Adipocyte (in vitro differentiated cells): ENCODE data around the gene LTB4R.

Experiments
- DNase-seq: peaks from one replicate; pipeline ENCODE4 v3.0.0-alpha.2; 2015; ENCODE audit warnings: low read depth
- H3K27me3 ChIP-seq: replicated peaks from 2 replicates; pipeline ENCODE4 v1.7.0; 2013; ENCODE audit warnings: mild to moderate bottlenecking, low read length, moderate library complexity; ENCODE audit not compliant: control insufficient read depth, insufficient read depth
- H3K36me3 ChIP-seq: 2 replicates; pipeline ENCODE4 v1.7.0; 2013; ENCODE audit warnings: low read length, mild to moderate bottlenecking, moderate library complexity; ENCODE audit not compliant: control insufficient read depth, insufficient read depth, severe bottlenecking
- H3K4me1 ChIP-seq: 2 replicates; pipeline ENCODE4 v1.7.0; 2013; ENCODE audit warnings: mild to moderate bottlenecking, low read length, moderate library complexity; ENCODE audit not compliant: control insufficient read depth, insufficient read depth
- H3K4me3 ChIP-seq: 2 replicates; pipeline ENCODE4 v1.7.0; 2013; ENCODE audit warnings: mild to moderate bottlenecking, low read length, moderate library complexity
- H3K9ac ChIP-seq: 2 replicates; pipeline ENCODE4 v1.7.0; 2013; ENCODE audit warnings: mild to moderate bottlenecking, low read length, moderate library complexity
- H3K9me3 ChIP-seq: 2 replicates; pipeline ENCODE4 v1.7.0; 2013; ENCODE audit warnings: mild to moderate bottlenecking, low read length, moderate library complexity; ENCODE audit not compliant: control insufficient read depth

The LTB4R gene

GRCh38 chr14:24292118-24292807 is 19.0 kb upstream of the LTB4R start:
- Histone ChIP-seq H3K36me3 (peaks cover 57% of the 10 kb centered on the region), H3K27me3 (no peaks in the 10 kb centered on the region), H3K4me3 (no peak overlapping the region), H3K9me3 (no peaks in the 10 kb centered on the region), H3K9ac (no peak overlapping the region), H3K4me1 (peaks cover 6% of the 10 kb centered on the region)
- no peak for DNase-seq

DNA sequence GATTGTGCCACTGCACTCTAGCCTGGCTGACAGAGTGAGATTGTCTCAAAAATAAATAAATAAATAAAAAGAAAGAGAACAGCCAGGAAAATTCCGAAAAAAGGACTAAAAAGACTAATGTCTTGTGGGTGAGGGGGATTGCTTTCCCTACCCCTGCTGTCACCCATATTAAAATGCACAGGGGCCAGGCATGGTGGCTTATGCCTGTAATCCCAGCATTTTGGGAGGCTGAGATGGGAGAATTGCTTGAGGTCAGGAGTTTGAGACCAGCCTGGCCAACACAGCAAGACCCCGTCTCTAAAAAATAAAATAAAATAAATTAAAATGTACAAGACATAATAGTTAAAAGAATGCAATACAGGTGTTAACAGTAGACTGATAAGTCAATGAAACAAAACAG is 17.8 kb upstream of the LTB4R start:
- H3K27me3 ChIP-seq = no peaks in the 10 kb centered on the region
- no peak for DNase-seq
- H3K4me3 ChIP-seq = no peak overlapping the region
- H3K4me1 ChIP-seq = peaks cover 6% of the 10 kb centered on the region
- no peak overlapping the region for H3K9ac ChIP-seq
- peaks cover 57% of the 10 kb centered on the region for H3K36me3 ChIP-seq
- no peaks in the 10 kb centered on the region for H3K9me3 ChIP-seq

- no peaks in the 10 kb centered on the region for H3K27me3 ChIP-seq
- H3K36me3 ChIP-seq = peaks cover 35% of the 10 kb centered on the region
- no peak overlapping the region for H3K4me3 ChIP-seq
- H3K9ac ChIP-seq = peak overlapping the region; percentile 30
- no peaks in the 10 kb centered on the region for H3K9me3 ChIP-seq
- DNase-seq = peak; percentile 90
- H3K4me1 ChIP-seq = peaks cover 23% of the 10 kb centered on the region
Observed at GRCh38 chr14:24296341-24297157, 14.8 kb upstream of the LTB4R start.

GRCh38 chr14:24297190-24297964 is 13.9 kb upstream of the LTB4R start:
- H3K4me1 ChIP-seq = peaks cover 23% of the 10 kb centered on the region

DNA sequence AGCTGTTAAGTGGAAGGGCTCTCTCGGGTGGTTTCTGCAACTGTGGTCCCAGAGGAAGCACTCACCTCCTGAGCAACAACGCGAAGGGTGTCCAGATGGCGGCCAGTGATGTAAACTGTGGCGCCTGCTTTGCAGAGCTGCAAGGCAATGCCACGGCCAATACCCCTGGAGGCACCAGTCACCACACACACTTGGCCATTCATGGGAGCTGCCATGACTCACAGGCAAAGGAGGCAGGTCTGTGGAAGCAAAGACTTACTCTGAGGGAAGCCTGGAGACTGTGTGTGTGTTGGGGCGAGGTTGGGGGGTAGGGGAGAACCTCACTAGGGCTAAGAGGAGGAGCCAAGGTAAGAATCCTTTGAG is 12.4 kb upstream of the LTB4R start:
- peaks cover 23% of the 10 kb centered on the region for H3K4me1 ChIP-seq
- peak; percentile 49 for DNase-seq
- peaks cover 42% of the 10 kb centered on the region for H3K36me3 ChIP-seq
- H3K9me3 ChIP-seq = no peaks in the 10 kb centered on the region
- H3K4me3 ChIP-seq = peak overlapping the region; percentile 96
- no peaks in the 10 kb centered on the region for H3K27me3 ChIP-seq
- peak overlapping the region; percentile 96 for H3K9ac ChIP-seq

More at GRCh38 chr14:24297190-24297964, 13.9 kb upstream of the LTB4R start:
- H3K9ac ChIP-seq = no peak overlapping the region
- H3K9me3 ChIP-seq = no peaks in the 10 kb centered on the region
- no peaks in the 10 kb centered on the region for H3K27me3 ChIP-seq
- H3K4me3 ChIP-seq = no peak overlapping the region
- peaks cover 35% of the 10 kb centered on the region for H3K36me3 ChIP-seq
- peak; percentile 31 for DNase-seq

- Histone ChIP-seq H3K4me1 (peaks cover 23% of the 10 kb centered on the region), H3K36me3 (peaks cover 48% of the 10 kb centered on the region), H3K9ac (peak within 1 kb of the TSS; percentile 96), H3K9me3 (no peaks in the 10 kb centered on the region), H3K4me3 (peak within 1 kb of the TSS; percentile 96), H3K27me3 (no peaks in the 10 kb centered on the region)
- peak; percentile 96 for DNase-seq
Observed at GRCh38 chr14:24299255-24300191, 11.8 kb upstream of the LTB4R start, which contains the start of the genes DHRS1 and NOP9. TSS of gene DHRS1 (minus strand) at chr14:24299780. CDS start at chr14:24299106, 674 bp downstream. TSS of gene NOP9 (plus strand) at chr14:24299850. CDS start at chr14:24299955, 105 bp downstream.

- H3K9me3 ChIP-seq = no peaks in the 10 kb centered on the region
- H3K4me3 ChIP-seq = peak overlapping the region; percentile 96
- peak overlapping the region; percentile 96 for H3K9ac ChIP-seq
- H3K36me3 ChIP-seq = peaks cover 49% of the 10 kb centered on the region
- peaks cover 23% of the 10 kb centered on the region for H3K4me1 ChIP-seq
- DNase-seq = no peak
- no peaks in the 10 kb centered on the region for H3K27me3 ChIP-seq
Observed at GRCh38 chr14:24300326-24300980, 10.8 kb upstream of the LTB4R start.

GRCh38 chr14:24304019-24304387 is 7.3 kb upstream of the LTB4R start:
- peaks cover 56% of the 10 kb centered on the region for H3K36me3 ChIP-seq
- H3K4me3 ChIP-seq = no peak overlapping the region
- H3K4me1 ChIP-seq = peaks cover 19% of the 10 kb centered on the region
- no peaks in the 10 kb centered on the region for H3K27me3 ChIP-seq
- H3K9ac ChIP-seq = no peak overlapping the region
- no peak for DNase-seq
- H3K9me3 ChIP-seq = no peaks in the 10 kb centered on the region

DNA sequence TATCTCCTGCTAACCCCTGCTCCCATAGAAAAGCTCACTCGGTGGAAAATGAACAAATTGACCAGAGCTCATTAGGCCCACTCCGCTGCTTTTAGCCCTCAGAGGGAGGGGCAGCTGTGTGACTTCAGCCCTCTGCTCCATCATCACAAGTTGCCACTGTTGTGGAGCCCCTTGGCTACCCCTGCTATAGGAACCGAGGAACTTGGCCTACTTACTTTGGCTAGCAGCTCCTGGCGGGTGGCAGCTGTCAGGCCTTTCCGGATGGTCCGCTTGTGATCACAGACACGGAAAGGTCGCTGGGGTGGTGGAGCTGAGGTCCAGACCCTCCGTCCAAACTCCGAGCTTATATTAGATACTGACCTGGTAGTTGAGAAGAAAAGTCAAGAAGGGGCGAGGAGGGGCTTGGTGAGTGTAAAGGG is 4.1 kb upstream of the LTB4R start:
- Histone ChIP-seq H3K27me3 (no peaks in the 10 kb centered on the region), H3K4me1 (peaks cover 22% of the 10 kb centered on the region), H3K4me3 (no peak overlapping the region), H3K36me3 (peaks cover 49% of the 10 kb centered on the region), H3K9me3 (no peaks in the 10 kb centered on the region), H3K9ac (no peak overlapping the region)
- no peak for DNase-seq
